ENCODE measurements around the gene EEF1B2. TPM values are rescaled to one million over a fixed set of nuclear protein-coding genes. Genes with fewer than 3 reads are reported as not detected.

The EEF1B2 gene
- total and polyA plus RNA-seq, 2 of the 13 experiments (the other 11 are each of a cell fraction or from before 2014, with no cell fraction given): 1,284 to 1,731 TPM

- peak; percentile 80; the same call in 1 of the 2 replicates for TF ChIP-seq NFAT5 (CRISPR knock-in tag; IDR thresholded peaks at IDR 0.05)
- peak; percentile 64 for TF ChIP-seq SALL1 (CRISPR knock-in tag; IDR thresholded peaks at IDR 0.05)
- peak; percentile 90 for TF ChIP-seq ATF1 (CRISPR knock-in tag; IDR thresholded peaks at IDR 0.05)
- TF ChIP-seq ELK4 (CRISPR knock-in tag; IDR thresholded peaks at IDR 0.05; ENCODE audit: borderline replicate concordance): peak; percentile 94; the same call in 1 of the 2 replicates
- TF ChIP-seq GABPB1 (CRISPR knock-in tag; IDR thresholded peaks at IDR 0.05): peak; percentile 97
- peak; percentile 97 for TF ChIP-seq SRF (IDR thresholded peaks at IDR 0.05; ENCODE audit: low read depth, low read length)
- TF ChIP-seq CSRNP1 (CRISPR knock-in tag; IDR thresholded peaks at IDR 0.05): peak; percentile 87
- peak; percentile 22; the same call in 1 of the 2 replicates for TF ChIP-seq AHR (CRISPR knock-in tag; IDR thresholded peaks at IDR 0.05)
- TF ChIP-seq ZNF572 (CRISPR knock-in tag; IDR thresholded peaks at IDR 0.05): peak; percentile 20
- TF ChIP-seq CHD4 (IDR thresholded peaks at IDR 0.05; ENCODE audit: borderline replicate concordance, low read length): no peak
- TF ChIP-seq ZNF530 (CRISPR knock-in tag; IDR thresholded peaks at IDR 0.05; ENCODE audit: low read depth): no peak
- TF ChIP-seq JUND (CRISPR knock-in tag; IDR thresholded peaks at IDR 0.05): no peak
- TF ChIP-seq PAWR (CRISPR knock-in tag; IDR thresholded peaks at IDR 0.05; ENCODE audit: borderline replicate concordance): no peak
- TF ChIP-seq HNRNPLL (IDR thresholded peaks at IDR 0.05; ENCODE audit: low read depth, low read length, poor library complexity, severe bottlenecking): peak; percentile 86
- no peak for TF ChIP-seq CBX2 (IDR thresholded peaks at IDR 0.05; ENCODE audit: low read depth, low read length)
- TF ChIP-seq CBX2 (CRISPR knock-in tag; IDR thresholded peaks at IDR 0.05; ENCODE audit: low read depth): no peak
- peak; percentile 96 for TF ChIP-seq TFDP1 (CRISPR knock-in tag; IDR thresholded peaks at IDR 0.05; ENCODE audit: borderline replicate concordance)
- TF ChIP-seq ZNF710 (CRISPR knock-in tag; IDR thresholded peaks at IDR 0.05; ENCODE audit: borderline replicate concordance): peak; percentile 57
These were observed at the start of gene EEF1B2, which contains the start of gene NDUFS1 (continued) for GRCh38 chr2:206159346-206160124.
